Kidney (tissue), 14 donors: Measurements from ENCODE around the gene GNG3. TPM values are rescaled to one million over a fixed set of nuclear protein-coding genes. Genes with fewer than 3 reads are reported as not detected.

ENCODE experiments used
- DNase-seq, 5 donors: peaks; one replicate each; pipeline ENCODE4 v3.0.0-alpha.2; 2013 to 2020
- FAIRE-seq: peaks from 2 replicates; lab custom pipeline; 2012; peaks lifted over from hg19 to GRCh38; lab: Jason Lieb, UNC
- H3K27ac ChIP-seq, 2 donors: one replicate each; pipeline ENCODE4 v1.7.0; 2013; ENCODE audit warnings: low read depth in 2 of 2, low read length in 2 of 2, inconsistent platforms in 1 of 2
- H3K27me3 ChIP-seq: one replicate; pipeline ENCODE4 v1.7.1; 2013; ENCODE audit warnings: low read length, inconsistent platforms; ENCODE audit not compliant: control insufficient read depth, insufficient read depth
- H3K36me3 ChIP-seq, 3 donors: one replicate each; pipeline versions ENCODE4 v1.7.0 to v1.7.1; 2013; ENCODE audit warnings: low read length in 3 of 3, control low read depth in 1 of 3, inconsistent platforms in 1 of 3; ENCODE audit not compliant: insufficient read depth in 3 of 3, control insufficient read depth in 2 of 3
- H3K4me1 ChIP-seq, 3 donors: one replicate each; pipeline versions ENCODE4 v1.7.0 to v1.7.1; 2013; ENCODE audit warnings: low read length in 3 of 3, inconsistent platforms in 1 of 3, low read depth in 1 of 3; ENCODE audit not compliant: control insufficient read depth in 2 of 3, insufficient read depth in 2 of 3
- H3K4me3 ChIP-seq, 3 donors: one replicate each; pipeline versions ENCODE4 v1.7.0 to v1.8.1; 2013; ENCODE audit warnings: low read length in 3 of 3, control low read depth in 1 of 3, inconsistent platforms in 1 of 3
- H3K9ac ChIP-seq, 3 donors: one replicate each; pipeline versions ENCODE4 v1.7.0 to v1.7.1; 2013; ENCODE audit warnings: low read length in 3 of 3, control low read depth in 1 of 3, inconsistent platforms in 1 of 3
- H3K9me3 ChIP-seq, 3 donors: one replicate each; pipeline versions ENCODE4 v1.7.0 to v1.7.1; 2013; ENCODE audit warnings: low read length in 3 of 3, control low read depth in 1 of 3, inconsistent platforms in 1 of 3; ENCODE audit not compliant: control insufficient read depth in 2 of 3, insufficient read depth in 1 of 3
- intact Hi-C: fragments of 100-400 bp; cut with DNase I; formaldehyde crosslinking; loops from one replicate; pipeline ENCODE4 v1.11.1; 2022
- polyA plus RNA-seq: library from polyadenylated mRNA; stranded (reverse); fragments of 350-450 nt; fragmentation: Illumina TruSeq; extraction: RNeasy Lipid Tissue Mini Kit (QIAGEN cat#74804); gene quantifications from one replicate; pipeline ENCODE4 v1.2.3, GENCODE V29; 2014; ENCODE audit warnings: low read depth, low replicate concordance; ENCODE audit not compliant: insufficient read depth
- total RNA-seq: library from RNA; stranded (reverse); fragmentation: NEBNext Ultra II Directional; extraction: Animal tissue kit (Norgen Biotek cat#: 25700); gene quantifications from one replicate; pipeline ENCODE4 v1.2.1, GENCODE V29; 2021
- TF ChIP-seq, protein P1 (sequence below): IDR thresholded peaks from 3 replicates; pipeline ENCODE4 v1.5.1; 2012; ENCODE audit warnings: mild to moderate bottlenecking, moderate library complexity, borderline replicate concordance; ENCODE audit not compliant: insufficient read depth; ENCODE audit errors: extremely low read depth
- donor health status: control.
- donor health status: control.
- donor health status: control.
- donor health status: control.
- donor health status: control.
- donor health status: DM: yes; HTN: yes; CAD: no.
- donor health status: Normal renal cell carcinoma (clear cell type).

GNG3 gene
- total and polyA plus RNA-seq, 2 donors from 2014 or later = 1.1 TPM; not detected in 1

DNA sequence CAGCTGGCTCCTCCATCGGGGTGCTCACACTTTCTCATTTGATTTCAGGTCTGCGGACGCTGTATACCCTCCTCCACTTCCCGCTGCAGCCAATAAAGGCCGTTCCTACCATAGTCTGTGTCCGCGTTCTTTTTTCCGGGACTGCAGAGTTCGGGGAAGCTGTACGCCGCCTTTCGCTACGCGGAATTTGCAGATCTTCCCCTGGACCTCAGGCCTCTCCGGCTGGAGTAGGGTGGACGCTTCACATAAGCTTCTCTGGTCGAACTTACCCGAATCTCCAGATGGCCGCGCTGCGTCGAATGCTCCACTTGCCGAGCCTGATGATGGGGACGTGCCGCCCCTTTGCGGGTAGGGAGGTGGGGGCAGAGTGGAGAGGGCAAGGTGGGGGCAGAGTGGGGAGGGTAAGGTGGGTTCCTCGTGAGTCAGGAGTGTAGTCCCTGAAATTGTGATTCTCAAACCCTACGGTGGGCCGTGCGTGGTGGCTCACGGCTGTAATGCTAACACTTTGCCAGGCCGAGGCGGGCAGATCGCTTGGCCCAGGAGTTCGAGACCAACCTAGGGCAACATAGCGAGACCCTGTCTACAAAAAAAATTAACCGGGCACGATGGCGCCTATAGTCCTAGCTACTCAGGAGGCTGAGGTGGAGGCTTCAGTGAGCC is 41.7 kb upstream of the GNG3 start:
- DNase-seq = peak in 4 of 5 donors; percentile 83 to 87 (median 84)

DNA sequence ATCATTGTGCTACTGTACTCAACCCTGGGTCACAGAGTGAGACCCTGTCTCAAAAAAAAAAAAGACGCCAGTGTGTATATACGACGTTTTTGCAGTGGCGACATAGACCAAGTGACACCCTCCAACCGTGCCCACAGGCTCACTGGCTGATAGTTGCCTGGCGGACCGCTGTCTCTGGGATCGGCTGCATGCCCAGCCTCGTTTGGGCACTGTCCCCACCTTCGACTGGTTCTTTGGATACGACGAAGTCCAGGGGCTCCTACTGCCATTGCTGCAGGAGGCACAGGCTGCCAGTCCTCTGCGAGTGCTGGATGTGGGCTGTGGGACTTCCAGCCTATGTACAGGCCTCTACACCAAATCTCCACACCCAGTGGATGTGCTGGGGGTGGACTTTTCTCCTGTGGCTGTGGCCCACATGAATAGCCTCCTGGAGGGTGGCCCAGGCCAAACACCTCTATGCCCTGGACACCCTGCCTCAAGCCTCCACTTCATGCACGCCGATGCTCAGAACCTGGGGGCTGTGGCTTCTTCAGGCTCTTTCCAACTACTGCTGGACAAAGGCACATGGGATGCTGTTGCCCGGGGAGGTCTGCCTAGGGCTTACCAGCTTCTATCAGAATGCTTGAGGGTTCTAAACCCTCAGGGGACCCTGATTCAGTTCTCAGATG is 41.1 kb upstream of the GNG3 start:
- H3K4me1 ChIP-seq = peaks cover 2 to 16% (median 14%) of the 10 kb centered on the region in 3 donors
- TF ChIP-seq, protein P1, sequence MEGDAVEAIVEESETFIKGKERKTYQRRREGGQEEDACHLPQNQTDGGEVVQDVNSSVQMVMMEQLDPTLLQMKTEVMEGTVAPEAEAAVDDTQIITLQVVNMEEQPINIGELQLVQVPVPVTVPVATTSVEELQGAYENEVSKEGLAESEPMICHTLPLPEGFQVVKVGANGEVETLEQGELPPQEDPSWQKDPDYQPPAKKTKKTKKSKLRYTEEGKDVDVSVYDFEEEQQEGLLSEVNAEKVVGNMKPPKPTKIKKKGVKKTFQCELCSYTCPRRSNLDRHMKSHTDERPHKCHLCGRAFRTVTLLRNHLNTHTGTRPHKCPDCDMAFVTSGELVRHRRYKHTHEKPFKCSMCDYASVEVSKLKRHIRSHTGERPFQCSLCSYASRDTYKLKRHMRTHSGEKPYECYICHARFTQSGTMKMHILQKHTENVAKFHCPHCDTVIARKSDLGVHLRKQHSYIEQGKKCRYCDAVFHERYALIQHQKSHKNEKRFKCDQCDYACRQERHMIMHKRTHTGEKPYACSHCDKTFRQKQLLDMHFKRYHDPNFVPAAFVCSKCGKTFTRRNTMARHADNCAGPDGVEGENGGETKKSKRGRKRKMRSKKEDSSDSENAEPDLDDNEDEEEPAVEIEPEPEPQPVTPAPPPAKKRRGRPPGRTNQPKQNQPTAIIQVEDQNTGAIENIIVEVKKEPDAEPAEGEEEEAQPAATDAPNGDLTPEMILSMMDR = no peak
- intact Hi-C loops = no loop called here
- H3K36me3 ChIP-seq = no peaks in the 10 kb centered on the region
- no peaks in the 10 kb centered on the region for H3K27me3 ChIP-seq
- DNase-seq (peak in 2 of 5 donors; percentile 52 to 79), FAIRE-seq (no peak)
- peak overlapping the region; percentile 87 to 94 (median 93) for H3K4me3 ChIP-seq
- H3K9me3 ChIP-seq = no peaks in the 10 kb centered on the region
- H3K27ac ChIP-seq = peak overlapping the region; percentile 79 to 89
- H3K9ac ChIP-seq = peak overlapping the region; percentile 73 to 93 (median 90)

More for the DNA sequence above, 41.7 kb upstream of the GNG3 start:
- Histone ChIP-seq H3K4me1 (peaks cover 2 to 16% (median 11%) of the 10 kb centered on the region in 3 donors), H3K4me3 (peak overlapping the region; percentile 87 to 94 (median 93)), H3K36me3 (no peaks in the 10 kb centered on the region), H3K27ac (peak overlapping the region; percentile 79 to 89), H3K27me3 (no peaks in the 10 kb centered on the region), H3K9ac (peak overlapping the region; percentile 73 to 93 (median 90)), H3K9me3 (no peaks in the 10 kb centered on the region)
- intact Hi-C loops = no loop called here
- FAIRE-seq = no peak
- TF ChIP-seq, protein P1 = no peak

DNA sequence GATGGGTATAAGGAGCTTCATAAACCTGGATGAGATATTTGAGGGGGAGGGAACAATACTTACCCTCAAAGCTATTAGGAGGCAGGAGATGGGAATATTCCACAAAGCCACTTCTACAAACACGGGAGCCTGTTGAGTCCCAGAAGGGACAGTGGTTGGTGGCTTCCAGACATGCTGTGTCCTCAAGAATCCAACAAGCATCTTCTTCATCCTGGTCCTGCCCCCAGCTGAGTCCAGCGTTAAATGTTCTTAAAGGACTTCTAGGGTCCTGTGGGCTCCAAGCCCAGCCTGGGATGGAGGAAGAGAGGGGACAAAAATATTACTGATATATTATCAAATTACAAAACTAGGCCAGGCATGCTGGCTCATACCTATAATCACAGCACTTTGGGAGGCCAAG is 40.0 kb upstream of the GNG3 start:
- Histone ChIP-seq H3K27ac (no peak overlapping the region), H3K4me3 (no peak overlapping the region), H3K9me3 (no peaks in the 10 kb centered on the region), H3K27me3 (no peaks in the 10 kb centered on the region), H3K36me3 (no peaks in the 10 kb centered on the region), H3K4me1 (peaks cover 2 to 16% (median 14%) of the 10 kb centered on the region in 3 donors), H3K9ac (no peak overlapping the region)
- intact Hi-C loops = no loop called here
- TF ChIP-seq, protein P1 = no peak
- FAIRE-seq (no peak), DNase-seq (no peak)
